HCT116 (cell line): ENCODE results near the gene COL12A1. TPM values are rescaled to one million over a fixed set of nuclear protein-coding genes. Genes with fewer than 3 reads are reported as not detected.
A peak's percentile ranks its signal among the peaks of the same experiment; 100 is the strongest.

Experiments used
- ATAC-seq: fragments of 200-7000 bp; cut with Tn5 transposase; 2 replicates; pipeline ENCODE4 v1.9.1; 2020; ENCODE audit warnings: mild to moderate bottlenecking, moderate library complexity
- Bru-seq: library from RNA; stranded (reverse); fragments of 400-500 nt; gene quantifications from one replicate; lab custom pipeline; 2021; lab: Mats Ljungman, UMichigan
- BruChase-seq, 2 experiments: library from RNA; stranded (reverse); fragments of 400-500 nt; gene quantifications; one replicate each; lab custom pipeline; 2021; lab: Mats Ljungman, UMichigan
- BruUV-seq: library from RNA; stranded (reverse); fragments of 400-500 nt; replicated peaks from 2 replicates; lab custom pipeline; 2021; lab: Mats Ljungman, UMichigan
- CTCF ChIA-PET: fragments of 300-600 bp; sonication (Branson Sonifier 250); formaldehyde crosslinking; loops from one replicate; lab custom pipeline; 2021; ENCODE audit warnings: antibody characterized with exemption; lab: Charles Lee
- POLR2A ChIA-PET: fragments of 300-600, 350-600 bp; sonication (Branson Sonifier 250); formaldehyde crosslinking; loops from one replicate; lab custom pipeline; 2021; ENCODE audit warnings: antibody characterized with exemption; lab: Charles Lee
- RAD21 ChIA-PET, 2 experiments: fragments of 300-600 bp; sonication (Branson Sonifier 250); formaldehyde crosslinking; loops; one replicate each; lab custom pipeline; 2023; ENCODE audit warnings: low total read pairs in 2 of 2; ENCODE audit not compliant: uncharacterized antibody in 2 of 2, unreplicated experiment in 2 of 2, low non-redundant PET in 1 of 2; lab: Charles Lee
- DNase-seq: peaks from one replicate; pipeline ENCODE4 v3.0.0-alpha.2; 2010; ENCODE audit warnings: low read depth, low spot score
- H2AFZ ChIP-seq: fragments of 200-600 bp; shearing (Covaris generic), sonication (generic); 2 replicates; pipeline ENCODE4 v1.6.1; 2017; ENCODE audit warnings: low read depth, mixed run types, mixed read lengths, antibody characterized with exemption, low read length; ENCODE audit not compliant: poor library complexity, severe bottlenecking
- H3K27ac ChIP-seq: 2 replicates; pipeline ENCODE4 v1.5.1; 2012; ENCODE audit warnings: low read depth, low read length
- H3K27me3 ChIP-seq: fragments of 200-600 bp; sonication (generic); 2 replicates; pipeline ENCODE4 v1.6.1; 2016; ENCODE audit warnings: mixed run types, low read length, mixed read lengths; ENCODE audit not compliant: insufficient read depth
- H3K36me3 ChIP-seq, 2 experiments: fragments of 200-500 bp in 1 of 2; fragments of 200-600 bp in 1 of 2; sonication (Bioruptor generic) in 1 of 2; sonication (generic) in 1 of 2; 2 replicates each; pipeline versions ENCODE4 v1.5.1 to v1.6.1; 2014 to 2016; ENCODE audit warnings: low read length in 2 of 2, inconsistent platforms in 1 of 2, mixed read lengths in 1 of 2, mixed run types in 1 of 2; ENCODE audit not compliant: insufficient read depth in 2 of 2, control insufficient read depth in 1 of 2
- H3K4me1 ChIP-seq, 2 experiments: fragments of 200-600 bp in 1 of 2; sonication (generic) in 1 of 2; 2 replicates each; pipeline versions ENCODE4 v1.5.1 to v1.6.1; 2012 to 2017; ENCODE audit warnings: low read length in 2 of 2, inconsistent platforms in 1 of 2, mild to moderate bottlenecking in 1 of 2, mixed read lengths in 1 of 2, mixed run types in 1 of 2, moderate library complexity in 1 of 2; ENCODE audit not compliant: insufficient read depth in 2 of 2, control insufficient read depth in 1 of 2
- H3K4me2 ChIP-seq: fragments of 200-600 bp; sonication (generic); 2 replicates; pipeline ENCODE4 v1.6.1; 2017; ENCODE audit warnings: mixed run types, low read length, mixed read lengths
- H3K4me3 ChIP-seq, 2 experiments: fragments of 200-600 bp in 1 of 2; sonication (generic) in 1 of 2; replicated peaks in 1 of 2; 2 replicates each; pipeline ENCODE4 v1.5.1; 2011 to 2016; ENCODE audit warnings: low read length in 2 of 2, control low read depth in 1 of 2, low read depth in 1 of 2, mild to moderate bottlenecking in 1 of 2, mixed read lengths in 1 of 2, mixed run types in 1 of 2
- H3K79me2 ChIP-seq: fragments of 200-600 bp; sonication (generic); 2 replicates; pipeline ENCODE4 v1.6.1; 2017; ENCODE audit warnings: mild to moderate bottlenecking, mixed run types, low read length, moderate library complexity, mixed read lengths; ENCODE audit not compliant: insufficient read depth
- H3K9ac ChIP-seq: fragments of 200-600 bp; sonication (generic); 2 replicates; pipeline ENCODE4 v1.6.1; 2016; ENCODE audit warnings: low read length, mixed read lengths
- H3K9me2 ChIP-seq: fragments of 200-600 bp; sonication (generic), shearing (Covaris generic); 2 replicates; pipeline ENCODE4 v1.6.1; 2017; ENCODE audit warnings: mixed run types, mild to moderate bottlenecking, moderate library complexity; ENCODE audit not compliant: insufficient read depth
- H3K9me3 ChIP-seq, 2 experiments: fragments of 200-500 bp in 1 of 2; fragments of 200-600 bp in 1 of 2; sonication (Bioruptor generic) in 1 of 2; sonication (generic) in 1 of 2; 2 replicates each; pipeline ENCODE4 v1.6.1; 2014 to 2017; ENCODE audit warnings: low read length in 2 of 2, mixed read lengths in 2 of 2, inconsistent platforms in 1 of 2, low read depth in 1 of 2, mild to moderate bottlenecking in 1 of 2, mixed run types in 1 of 2, moderate library complexity in 1 of 2; ENCODE audit not compliant: control insufficient read depth in 1 of 2, insufficient read depth in 1 of 2
- H4K20me1 ChIP-seq: fragments of 200-600 bp; sonication (generic), shearing (Covaris generic); 2 replicates; pipeline ENCODE4 v1.6.1; 2017; ENCODE audit warnings: mixed run types, mild to moderate bottlenecking, moderate library complexity; ENCODE audit not compliant: insufficient read depth
- ATF3 ChIP-seq: IDR thresholded peaks from 2 replicates; pipeline ENCODE4 v1.6.1; 2012
- CBX3 ChIP-seq: IDR thresholded peaks from 2 replicates; pipeline ENCODE4 v1.6.1; 2012; ENCODE audit warnings: low read depth
- CEBPB ChIP-seq: IDR thresholded peaks from 2 replicates; pipeline ENCODE4 v1.6.1; 2012; ENCODE audit warnings: low read depth
- CTCF ChIP-seq, 3 experiments: fragments of 200-600 bp in 1 of 3; sonication (generic) in 1 of 3; IDR thresholded peaks in 2 of 3; conservative IDR thresholded peaks in 1 of 3; 2 replicates each; pipeline ENCODE4 v1.5.1; 2012 to 2017; ENCODE audit warnings: low read depth in 2 of 3, low read length in 2 of 3, antibody characterized with exemption in 1 of 3, borderline replicate concordance in 1 of 3, control low read depth in 1 of 3, mild to moderate bottlenecking in 1 of 3, mixed read lengths in 1 of 3, mixed run types in 1 of 3, moderate library complexity in 1 of 3; ENCODE audit not compliant: insufficient read depth in 1 of 3
- EGR1 ChIP-seq: IDR thresholded peaks from 2 replicates; pipeline ENCODE4 v1.6.1; 2012; ENCODE audit warnings: low read depth
- ELF1 ChIP-seq: IDR thresholded peaks from 2 replicates; pipeline ENCODE4 v1.6.1; 2012; ENCODE audit warnings: low read depth, borderline replicate concordance
- EZH2 ChIP-seq: fragments of 200-600 bp; sonication (generic); IDR thresholded peaks from 2 replicates; pipeline ENCODE4 v1.6.1; 2017; ENCODE audit warnings: antibody characterized with exemption, mixed run types
- FOSL1 ChIP-seq: IDR thresholded peaks from 2 replicates; pipeline ENCODE4 v1.6.1; 2012; ENCODE audit warnings: low read depth
- JUND ChIP-seq: IDR thresholded peaks from 2 replicates; pipeline ENCODE4 v1.6.1; 2012
- MAX ChIP-seq: IDR thresholded peaks from 2 replicates; pipeline ENCODE4 v1.6.1; 2012
- POLR2A ChIP-seq: IDR thresholded peaks from 2 replicates; pipeline ENCODE4 v1.7.0; 2011; ENCODE audit warnings: borderline replicate concordance; ENCODE audit not compliant: insufficient read depth, insufficient read length; ENCODE audit errors: extremely low read depth
- POLR2AphosphoS5 ChIP-seq: IDR thresholded peaks from 2 replicates; pipeline ENCODE4 v1.6.1; 2011; ENCODE audit warnings: mild to moderate bottlenecking, low read depth, low read length, moderate library complexity
- RAD21 ChIP-seq: IDR thresholded peaks from 2 replicates; pipeline ENCODE4 v1.6.1; 2012; ENCODE audit warnings: low read depth, mild to moderate bottlenecking
- REST ChIP-seq: IDR thresholded peaks from 2 replicates; pipeline ENCODE4 v1.6.1; 2012; ENCODE audit warnings: low read depth
- SP1 ChIP-seq: IDR thresholded peaks from 2 replicates; pipeline ENCODE4 v1.6.1; 2012; ENCODE audit warnings: low read depth
- TCF7L2 ChIP-seq: IDR thresholded peaks from 2 replicates; pipeline ENCODE4 v1.7.0; 2011; ENCODE audit warnings: borderline replicate concordance, inconsistent platforms; ENCODE audit not compliant: insufficient read depth, insufficient read length; ENCODE audit errors: extremely low read depth
- YY1 ChIP-seq: IDR thresholded peaks from 2 replicates; pipeline ENCODE4 v1.6.1; 2011; ENCODE audit warnings: low read length, low read depth, moderate library complexity, mild to moderate bottlenecking; ENCODE audit not compliant: insufficient replicate concordance; ENCODE audit errors: extremely low read depth
- ZFX ChIP-seq: fragments of 450-650 bp; IDR thresholded peaks from 2 replicates; pipeline ENCODE4 v1.6.1; 2017
- intact Hi-C: fragments of 100-400 bp; cut with micrococcal nuclease; formaldehyde crosslinking; loops from 2 replicates; pipeline ENCODE4 v1.10.0; 2022
- long read RNA-seq: library from polyadenylated mRNA; unstranded; transcript quantifications from one replicate; pipeline ENCODE4 v2.0.0, GENCODE V29; 2021; ENCODE audit not compliant: unreplicated experiment
- polyA plus RNA-seq: library from polyadenylated mRNA; unstranded; fragments of >200 nt; gene quantifications from 2 replicates; pipeline ENCODE4 v1.2.1, GENCODE V29; 2012; ENCODE audit warnings: missing spikeins
- total RNA-seq: library from RNA; stranded (reverse); gene quantifications from one replicate; pipeline ENCODE4 v1.2.1, GENCODE V29; 2021; ENCODE audit not compliant: unreplicated experiment

COL12A1 gene
- total RNA-seq: 23.5 TPM
- polyA plus RNA-seq: 15.2 and 21.1 TPM in 2 replicates
- percentile 56 among the genes with signal in this experiment for Bru-seq, nascent RNA
- percentile 62 among the genes with signal in this experiment for BruChase-seq, experiment 1, labeled RNA remaining after a 6-hour chase
- percentile 56 among the genes with signal in this experiment for BruChase-seq, experiment 2, labeled RNA remaining after a 2-hour chase
- long read RNA-seq, partial matches to known transcripts: 15 of 18 reads
- long read RNA-seq, other reads (novel, unspliced or antisense): 3 of 18 reads

GRCh38 chr6:75205776-75206575 lies at the start of gene COL12A1:
Gene COL12A1, minus strand, starts transcription at chr6:75206053. Its CDS starts 3,261 bp downstream, at chr6:75202792.
- Histone ChIP-seq H3K9me2 (no peaks in the 10 kb centered on the region), H3K27ac (peak within 1 kb of the TSS; percentile 71), H3K4me2 (peak within 1 kb of the TSS; percentile 87), H3K27me3 (no peaks in the 10 kb centered on the region), H3K4me1 (peaks cover 16 to 39% of the 10 kb centered on the region in 2 experiments), H3K9me3 (no peaks in the 10 kb centered on the region), H3K9ac (peak within 1 kb of the TSS; percentile 81), H3K79me2 (peaks cover 44% of the 10 kb centered on the region), H4K20me1 (no peaks in the 10 kb centered on the region), H3K36me3 (no peaks in the 10 kb centered on the region), H2AFZ (peak within 1 kb of the TSS; percentile 52), H3K4me3 (peak within 1 kb of the TSS; percentile 72 to 80)
- ChIA-PET RAD21 (interaction anchor here in 1 of 2 experiments (1.0 kb wide), 1 partner anchor 306 kb away, joined by 3 read pairs; no protein-coding TSS in a partner anchor), CTCF (interaction anchor here (0.8 to 3.9 kb wide), 6 partner anchors 241 to 1467 kb away, joined by 3 to 25 read pairs (median 4); no protein-coding TSS in a partner anchor), POLR2A (no interaction called here)
- BruUV-seq: no TSS peak
- DNase-seq (peak; percentile 80), ATAC-seq (peak; percentile 63)
- intact Hi-C loops: loop anchor here (1.0 to 10.0 kb wide), 10 partner anchors 267 to 1529 kb away; no protein-coding TSS in a partner anchor
- TF ChIP-seq EGR1: peak; percentile 77
- no peak for TF ChIP-seq JUND
- no peak for TF ChIP-seq POLR2A
- peak; percentile 69; the same call in 1 of the 2 replicates for TF ChIP-seq CEBPB
- no peak for TF ChIP-seq TCF7L2
- peak; percentile 58 for TF ChIP-seq FOSL1
- no peak for TF ChIP-seq ELF1
- TF ChIP-seq YY1: peak; percentile 6
- TF ChIP-seq CBX3: peak; percentile 35; the same call in 1 of the 2 replicates
- no peak for TF ChIP-seq ZFX
- TF ChIP-seq SP1: 0 out of 2 replicates have a peak, but pooled peaks have one; percentile 12
- TF ChIP-seq RAD21: no peak
- TF ChIP-seq CTCF (IDR thresholded peaks at IDR 0.05 in 2 of 3, conservative IDR thresholded peaks at IDR 0.05 in 1 of 3; ENCODE audit: borderline replicate concordance in 1 of 3, insufficient read depth in 1 of 3, low read depth in 2 of 3, low read length in 2 of 3): 0 out of 6 replicates have a peak, but pooled peaks of 1 of the 3 experiments have one; percentile 1
- 0 out of 2 replicates have a peak, but pooled peaks have one; percentile 25 for TF ChIP-seq POLR2AphosphoS5
- no peak for TF ChIP-seq EZH2
- TF ChIP-seq REST: no peak
- no peak for TF ChIP-seq ATF3
- TF ChIP-seq MAX: peak; percentile 36; the same call in 1 of the 2 replicates
